ENCODE results near the gene GATAD1. TPM values are rescaled to one million over a fixed set of nuclear protein-coding genes. Genes with fewer than 3 reads are reported as not detected.

Gene GATAD1
- total RNA-seq, 1 donor from 2014 or later: 38.7 TPM

GRCh38 chr7:92427193-92427592 lies 20.1 kb upstream of the GATAD1 start:
- H3K27me3 Mint-ChIP-seq (ENCODE audit: low read depth): no peaks in the 10 kb centered on the region
- H3K9me3 Mint-ChIP-seq: no peaks in the 10 kb centered on the region
- no peak overlapping the region for H3K4me3 Mint-ChIP-seq
- no peak for DNase-seq (ENCODE audit: low read depth, low spot score)
- H3K4me1 Mint-ChIP-seq: peaks cover 13% of the 10 kb centered on the region
- H3K36me3 Mint-ChIP-seq (ENCODE audit: low read depth): no peaks in the 10 kb centered on the region
- no peak for TF ChIP-seq CTCF (conservative IDR thresholded peaks at IDR 0.05)
- no peak overlapping the region for H3K27ac Mint-ChIP-seq (ENCODE audit: unreplicated experiment)

- peaks cover 5% of the 10 kb centered on the region for H3K27me3 Mint-ChIP-seq (ENCODE audit: low read depth)
- H3K4me3 Mint-ChIP-seq: no peak overlapping the region
- no peak for DNase-seq (ENCODE audit: low read depth, low spot score)
- no peaks in the 10 kb centered on the region for H3K36me3 Mint-ChIP-seq (ENCODE audit: low read depth)
- no peak overlapping the region for H3K27ac Mint-ChIP-seq (ENCODE audit: unreplicated experiment)
- H3K4me1 Mint-ChIP-seq: no peaks in the 10 kb centered on the region
- TF ChIP-seq CTCF (conservative IDR thresholded peaks at IDR 0.05): no peak
- H3K9me3 Mint-ChIP-seq: no peaks in the 10 kb centered on the region
Observed at GRCh38 chr7:92432299-92432946, 14.9 kb upstream of the GATAD1 start.

GRCh38 chr7:92433019-92433418 lies 14.3 kb upstream of the GATAD1 start:
- no peak for TF ChIP-seq CTCF (conservative IDR thresholded peaks at IDR 0.05)
- Mint-ChIP-seq H3K4me1 (no peaks in the 10 kb centered on the region), H3K4me3 (no peak overlapping the region), H3K27me3 (ENCODE audit: low read depth) (peaks cover 5% of the 10 kb centered on the region), H3K27ac (ENCODE audit: unreplicated experiment) (no peak overlapping the region), H3K36me3 (ENCODE audit: low read depth) (no peaks in the 10 kb centered on the region), H3K9me3 (peaks cover 2% of the 10 kb centered on the region)
- no peak for DNase-seq (ENCODE audit: low read depth, low spot score)

- TF ChIP-seq CTCF (conservative IDR thresholded peaks at IDR 0.05): no peak
- Mint-ChIP-seq H3K4me1 (no peaks in the 10 kb centered on the region), H3K9me3 (peaks cover 3% of the 10 kb centered on the region), H3K36me3 (ENCODE audit: low read depth) (no peaks in the 10 kb centered on the region), H3K27me3 (ENCODE audit: low read depth) (peaks cover 5% of the 10 kb centered on the region), H3K4me3 (no peak overlapping the region), H3K27ac (ENCODE audit: unreplicated experiment) (no peak overlapping the region)
- no peak for DNase-seq (ENCODE audit: low read depth, low spot score)
Observed at GRCh38 chr7:92435542-92435941, 11.7 kb upstream of the GATAD1 start.

GRCh38 chr7:92436612-92437445 lies 10.5 kb upstream of the GATAD1 start:
- no peak overlapping the region for H3K4me3 Mint-ChIP-seq
- no peak overlapping the region for H3K27ac Mint-ChIP-seq (ENCODE audit: unreplicated experiment)
- H3K4me1 Mint-ChIP-seq: no peaks in the 10 kb centered on the region
- peaks cover 5% of the 10 kb centered on the region for H3K27me3 Mint-ChIP-seq (ENCODE audit: low read depth)
- peaks cover 3% of the 10 kb centered on the region for H3K9me3 Mint-ChIP-seq
- no peaks in the 10 kb centered on the region for H3K36me3 Mint-ChIP-seq (ENCODE audit: low read depth)
- no peak for TF ChIP-seq CTCF (conservative IDR thresholded peaks at IDR 0.05)
- DNase-seq (ENCODE audit: low read depth, low spot score): no peak
